HG03432 (cell line): ENCODE results near the gene REM2.

Source experiments
- ATAC-seq: cut with Tn5 transposase; IDR thresholded peaks from one replicate; pipeline ENCODE4 v1.9.1; 2021; ENCODE audit warnings: mild to moderate bottlenecking, moderate library complexity; ENCODE audit not compliant: unreplicated experiment

The REM2 gene

GRCh38 chr14:22928237-22929103 lies 45.4 kb downstream of the REM2 start:
- no peak for ATAC-seq

- ATAC-seq = peak; percentile 92
Observed at GRCh38 chr14:22929104-22929960, 46.3 kb downstream of the REM2 start, which contains the start of gene PRMT5. PRMT5 (minus strand) TSS chr14:22929376; CDS start chr14:22929361, 15 bp downstream.

GRCh38 chr14:22929961-22930364 lies 46.9 kb downstream of the REM2 start:
- no peak for ATAC-seq

GRCh38 chr14:22932146-22932545 lies 49.1 kb downstream of the REM2 start:
- no peak for ATAC-seq

- no peak for ATAC-seq
Observed at GRCh38 chr14:22935156-22935555, 52.1 kb downstream of the REM2 start.
